ENCODE measurements around the gene CFAP46. TPM values are rescaled to one million over a fixed set of nuclear protein-coding genes. Genes with fewer than 3 reads are reported as not detected.

CFAP46 gene
- polyA plus RNA-seq, 3 donors: 0.07 TPM; not detected in 2

GRCh38 chr10:132872658-132873057, 69.7 kb downstream of the CFAP46 start:
- TF ChIP-seq, protein P1, sequence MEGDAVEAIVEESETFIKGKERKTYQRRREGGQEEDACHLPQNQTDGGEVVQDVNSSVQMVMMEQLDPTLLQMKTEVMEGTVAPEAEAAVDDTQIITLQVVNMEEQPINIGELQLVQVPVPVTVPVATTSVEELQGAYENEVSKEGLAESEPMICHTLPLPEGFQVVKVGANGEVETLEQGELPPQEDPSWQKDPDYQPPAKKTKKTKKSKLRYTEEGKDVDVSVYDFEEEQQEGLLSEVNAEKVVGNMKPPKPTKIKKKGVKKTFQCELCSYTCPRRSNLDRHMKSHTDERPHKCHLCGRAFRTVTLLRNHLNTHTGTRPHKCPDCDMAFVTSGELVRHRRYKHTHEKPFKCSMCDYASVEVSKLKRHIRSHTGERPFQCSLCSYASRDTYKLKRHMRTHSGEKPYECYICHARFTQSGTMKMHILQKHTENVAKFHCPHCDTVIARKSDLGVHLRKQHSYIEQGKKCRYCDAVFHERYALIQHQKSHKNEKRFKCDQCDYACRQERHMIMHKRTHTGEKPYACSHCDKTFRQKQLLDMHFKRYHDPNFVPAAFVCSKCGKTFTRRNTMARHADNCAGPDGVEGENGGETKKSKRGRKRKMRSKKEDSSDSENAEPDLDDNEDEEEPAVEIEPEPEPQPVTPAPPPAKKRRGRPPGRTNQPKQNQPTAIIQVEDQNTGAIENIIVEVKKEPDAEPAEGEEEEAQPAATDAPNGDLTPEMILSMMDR (IDR thresholded peaks at IDR 0.05): no peak
- no peak overlapping the region for H3K4me2 ChIP-seq (replicated peaks; ENCODE audit: extremely low read depth, low read length, poor library complexity, severe bottlenecking)
- Mint-ChIP-seq H3K36me3 (no peaks in the 10 kb centered on the region), H3K27me3 (ENCODE audit: low read depth in 3 of 3) (peaks cover 5 to 9% (median 5%) of the 10 kb centered on the region in 3 donors), H3K9me3 (peaks cover 1 to 13% (median 7%) of the 10 kb centered on the region in 7 donors), H3K4me1 (no peaks in the 10 kb centered on the region), H3K4me3 (no peak overlapping the region), H3K27ac (no peak overlapping the region)
- intact Hi-C loops (cut with micrococcal nuclease): no loop called here
- WGBS (ENCODE audit: insufficient coverage): 95% methylated on average over 7 of the region's 13 CpGs
- H3K27ac ChIP-seq (ENCODE audit: low read depth in 1 of 2, low read length in 2 of 2): no peak overlapping the region
- H3K9me3 ChIP-seq (replicated peaks in 1 of 2; ENCODE audit: control insufficient read depth in 1 of 2, insufficient read depth in 1 of 2, low read length in 2 of 2): no peaks in the 10 kb centered on the region
- H3K79me2 ChIP-seq (ENCODE audit: insufficient read depth, low read length): no peaks in the 10 kb centered on the region
- DNase-seq: no peak
- H3K36me3 ChIP-seq (replicated peaks in 1 of 2; ENCODE audit: control insufficient read depth in 1 of 2, insufficient read depth in 2 of 2, low read length in 2 of 2): no peaks in the 10 kb centered on the region
- no peaks in the 10 kb centered on the region for H3K4me1 ChIP-seq (ENCODE audit: control insufficient read depth in 1 of 2, insufficient read depth in 2 of 2, low read length in 2 of 2)
- H3K9ac ChIP-seq (ENCODE audit: insufficient read depth, low read length, poor library complexity, severe bottlenecking): no peak overlapping the region
- H3K4me3 ChIP-seq (replicated peaks in 1 of 3; ENCODE audit: low read depth in 2 of 3, low read length in 3 of 3): no peak overlapping the region
- no peak overlapping the region for H2AFZ ChIP-seq (ENCODE audit: insufficient read depth, low read depth, low read length, poor library complexity, severe bottlenecking)
- no peaks in the 10 kb centered on the region for H3K27me3 ChIP-seq (ENCODE audit: control insufficient read depth in 2 of 2, insufficient read depth in 2 of 2, low read length in 2 of 2)
- no peaks in the 10 kb centered on the region for H4K20me1 ChIP-seq (ENCODE audit: insufficient read depth, low read length)

GRCh38 chr10:132870426-132870825, 71.9 kb downstream of the CFAP46 start:
- TF ChIP-seq, protein P1 (IDR thresholded peaks at IDR 0.05): no peak
- peaks cover 2 to 9% (median 5%) of the 10 kb centered on the region in 3 donors for H3K27me3 Mint-ChIP-seq (ENCODE audit: low read depth in 3 of 3)

More at GRCh38 chr10:132870426-132870825, 71.9 kb downstream of the CFAP46 start:
- no peak overlapping the region for H3K4me2 ChIP-seq (replicated peaks; ENCODE audit: extremely low read depth, low read length, poor library complexity, severe bottlenecking)
- Mint-ChIP-seq H3K4me1 (no peaks in the 10 kb centered on the region), H3K4me3 (no peak overlapping the region), H3K36me3 (no peaks in the 10 kb centered on the region), H3K27ac (no peak overlapping the region), H3K9me3 (peaks cover 1 to 10% (median 6%) of the 10 kb centered on the region in 7 donors)
- intact Hi-C loops (cut with micrococcal nuclease): no loop called here
- no peaks in the 10 kb centered on the region for H3K9me3 ChIP-seq (replicated peaks in 1 of 2; ENCODE audit: control insufficient read depth in 1 of 2, insufficient read depth in 1 of 2, low read length in 2 of 2)
- WGBS (ENCODE audit: insufficient coverage): 95% methylated on average over 11 of the region's 13 CpGs
- H3K27me3 ChIP-seq (ENCODE audit: control insufficient read depth in 2 of 2, insufficient read depth in 2 of 2, low read length in 2 of 2): no peaks in the 10 kb centered on the region
- H3K36me3 ChIP-seq (replicated peaks in 1 of 2; ENCODE audit: control insufficient read depth in 1 of 2, insufficient read depth in 2 of 2, low read length in 2 of 2): no peaks in the 10 kb centered on the region
- H3K4me3 ChIP-seq (replicated peaks in 1 of 3; ENCODE audit: low read depth in 2 of 3, low read length in 3 of 3): no peak overlapping the region
- no peaks in the 10 kb centered on the region for H3K79me2 ChIP-seq (ENCODE audit: insufficient read depth, low read length)
- no peaks in the 10 kb centered on the region for H4K20me1 ChIP-seq (ENCODE audit: insufficient read depth, low read length)
- no peak overlapping the region for H3K9ac ChIP-seq (ENCODE audit: insufficient read depth, low read length, poor library complexity, severe bottlenecking)
- H3K27ac ChIP-seq (ENCODE audit: low read depth in 1 of 2, low read length in 2 of 2): no peak overlapping the region
- H2AFZ ChIP-seq (ENCODE audit: insufficient read depth, low read depth, low read length, poor library complexity, severe bottlenecking): no peak overlapping the region
- no peak for DNase-seq
- H3K4me1 ChIP-seq (ENCODE audit: control insufficient read depth in 1 of 2, insufficient read depth in 2 of 2, low read length in 2 of 2): no peaks in the 10 kb centered on the region

Measured in CD14-positive monocyte (primary cell).